H9 (cell line): Measurements from ENCODE around the gene AGPAT2. TPM values are rescaled to one million over a fixed set of nuclear protein-coding genes. Genes with fewer than 3 reads are reported as not detected.

Experiments
- DNase-seq: peaks from one replicate; pipeline ENCODE4 v3.0.0-alpha.2; 2017
- H2AFZ ChIP-seq: one replicate; pipeline ENCODE4 v1.6.1; 2013; ENCODE audit warnings: mild to moderate bottlenecking, low read length, control low read depth, moderate library complexity
- H2AK5ac ChIP-seq: 2 replicates; pipeline ENCODE4 v1.6.1; 2013; ENCODE audit warnings: low read length, control low read depth, mixed read lengths; ENCODE audit not compliant: insufficient read length
- H2BK120ac ChIP-seq: one replicate; pipeline ENCODE4 v1.6.1; 2013; ENCODE audit warnings: low read depth, mild to moderate bottlenecking, low read length, control low read depth, inconsistent platforms; ENCODE audit not compliant: poor library complexity, severe bottlenecking
- H2BK12ac ChIP-seq: 2 replicates; pipeline ENCODE4 v1.6.1; 2013; ENCODE audit warnings: low read length, control low read depth, mixed read lengths, low read depth; ENCODE audit not compliant: insufficient read length
- H2BK15ac ChIP-seq: 2 replicates; pipeline ENCODE4 v1.6.1; 2013; ENCODE audit warnings: low read depth, low read length, control low read depth
- H2BK20ac ChIP-seq: one replicate; pipeline ENCODE4 v1.6.1; 2013; ENCODE audit warnings: low read depth, mild to moderate bottlenecking, low read length, control low read depth, inconsistent platforms; ENCODE audit not compliant: poor library complexity, severe bottlenecking
- H2BK5ac ChIP-seq: 2 replicates; pipeline ENCODE4 v1.6.1; 2013; ENCODE audit warnings: low read length, control low read depth, mixed read lengths; ENCODE audit not compliant: insufficient read length
- H3K14ac ChIP-seq: 2 replicates; pipeline ENCODE4 v1.6.1; 2013; ENCODE audit warnings: low read length, control low read depth; ENCODE audit not compliant: insufficient read depth
- H3K18ac ChIP-seq: 2 replicates; pipeline ENCODE4 v1.6.1; 2013; ENCODE audit warnings: low read depth, mild to moderate bottlenecking, mixed read lengths, low read length, control low read depth; ENCODE audit not compliant: insufficient read length
- H3K23ac ChIP-seq: 2 replicates; pipeline ENCODE4 v1.6.1; 2013; ENCODE audit warnings: low read length, control low read depth, mixed read lengths, low read depth; ENCODE audit not compliant: insufficient read length
- H3K23me2 ChIP-seq: 2 replicates; pipeline ENCODE4 v1.6.1; 2013; ENCODE audit warnings: low read depth, mild to moderate bottlenecking, mixed read lengths, low read length, control low read depth; ENCODE audit not compliant: insufficient read length, poor library complexity, severe bottlenecking
- H3K27ac ChIP-seq: 2 replicates; pipeline ENCODE4 v1.5.1; 2013; ENCODE audit warnings: low read length, control low read depth, mixed read lengths, low read depth; ENCODE audit not compliant: insufficient read length
- H3K27me3 ChIP-seq: 2 replicates; pipeline ENCODE4 v1.6.1; 2013; ENCODE audit warnings: low read length, control low read depth, inconsistent platforms; ENCODE audit not compliant: insufficient read depth
- H3K4ac ChIP-seq: 2 replicates; pipeline ENCODE4 v1.6.1; 2013; ENCODE audit warnings: low read depth, mild to moderate bottlenecking, control low read depth, inconsistent platforms, low read length, moderate library complexity
- H3K4me1 ChIP-seq: 2 replicates; pipeline ENCODE4 v1.6.1; 2013; ENCODE audit warnings: low read length, control low read depth, inconsistent platforms; ENCODE audit not compliant: insufficient read depth
- H3K4me2 ChIP-seq: 2 replicates; pipeline ENCODE4 v1.6.1; 2013; ENCODE audit warnings: low read length, control low read depth, mixed read lengths; ENCODE audit not compliant: insufficient read length, insufficient read depth
- H3K56ac ChIP-seq: 2 replicates; pipeline ENCODE4 v1.6.1; 2013; ENCODE audit warnings: low read depth, mild to moderate bottlenecking, mixed read lengths, low read length, control low read depth; ENCODE audit not compliant: insufficient read length
- H3K79me1 ChIP-seq: 2 replicates; pipeline ENCODE4 v1.6.1; 2013; ENCODE audit warnings: low read depth, mild to moderate bottlenecking, moderate library complexity, low read length, control low read depth, inconsistent platforms; ENCODE audit not compliant: insufficient read depth, poor library complexity, severe bottlenecking
- H3K79me2 ChIP-seq: 2 replicates; pipeline ENCODE4 v1.6.1; 2013; ENCODE audit warnings: low read length, control low read depth, inconsistent platforms; ENCODE audit not compliant: insufficient read depth
- H3K9ac ChIP-seq: 2 replicates; pipeline ENCODE4 v1.6.1; 2013; ENCODE audit warnings: low read length, control low read depth, mixed read lengths; ENCODE audit not compliant: insufficient read length; ENCODE audit errors: extremely low read depth
- H3K9me3 ChIP-seq: one replicate; pipeline ENCODE4 v1.6.1; 2013; ENCODE audit warnings: low read depth, low read length, inconsistent platforms; ENCODE audit not compliant: control insufficient read depth
- H3T11ph ChIP-seq: one replicate; pipeline ENCODE4 v1.6.1; 2013; ENCODE audit warnings: mild to moderate bottlenecking, low read length, control low read depth, inconsistent platforms
- H4K20me1 ChIP-seq: one replicate; pipeline ENCODE4 v1.6.1; 2013; ENCODE audit not compliant: control insufficient read depth, insufficient read length, insufficient read depth
- H4K5ac ChIP-seq: 2 replicates; pipeline ENCODE4 v1.6.1; 2013; ENCODE audit warnings: low read depth, mild to moderate bottlenecking, mixed read lengths, low read length, control low read depth; ENCODE audit not compliant: insufficient read length
- H4K8ac ChIP-seq: replicated peaks from 2 replicates; pipeline ENCODE4 v1.6.1; 2013; ENCODE audit warnings: low read length, control low read depth, mixed read lengths, low read depth; ENCODE audit not compliant: insufficient read length
- H4K91ac ChIP-seq: 2 replicates; pipeline ENCODE4 v1.6.1; 2013; ENCODE audit warnings: low read depth, mild to moderate bottlenecking, moderate library complexity, mixed read lengths, low read length, control low read depth; ENCODE audit not compliant: insufficient read length
- H3K27ac Mint-ChIP-seq, 3 experiments: 2 replicates in 2 of 3; 3 replicates in 1 of 3; pipeline ENCODE4 v1.8.0; 2020 to 2021; ENCODE audit warnings: mixed read lengths in 3 of 3, mild to moderate bottlenecking in 1 of 3, moderate library complexity in 1 of 3
- H3K27me3 Mint-ChIP-seq: 2 replicates; pipeline ENCODE4 v1.8.0; 2021; ENCODE audit warnings: low read depth, mild to moderate bottlenecking, moderate library complexity, mixed read lengths
- H3K36me3 Mint-ChIP-seq, 3 experiments: 2 replicates in 2 of 3; 3 replicates in 1 of 3; pipeline ENCODE4 v1.8.0; 2020 to 2021; ENCODE audit warnings: low read depth in 3 of 3, mixed read lengths in 3 of 3; ENCODE audit not compliant: insufficient read depth in 1 of 3
- H3K4me1 Mint-ChIP-seq, 2 experiments: 2 replicates each; pipeline ENCODE4 v1.8.0; 2020; ENCODE audit warnings: mixed read lengths in 2 of 2
- H3K4me3 Mint-ChIP-seq, 2 experiments: 2 replicates in 1 of 2; 3 replicates in 1 of 2; pipeline ENCODE4 v1.8.0; 2020 to 2021; ENCODE audit warnings: mild to moderate bottlenecking in 2 of 2, mixed read lengths in 2 of 2, moderate library complexity in 1 of 2
- H3K9me3 Mint-ChIP-seq, 2 experiments: 2 replicates in 1 of 2; 3 replicates in 1 of 2; pipeline ENCODE4 v1.8.0; 2020; ENCODE audit warnings: mild to moderate bottlenecking in 2 of 2, mixed read lengths in 2 of 2, moderate library complexity in 1 of 2
- CTCF ChIP-seq: fragments of 200-600 bp; sonication (generic); conservative IDR thresholded peaks from 3 replicates; pipeline ENCODE4 v1.8.0; 2021; ENCODE audit warnings: antibody characterized with exemption, mild to moderate bottlenecking
- WGBS: extraction: QIAGEN DNeasy Blood & Tissue Kit; methylation state at CpG from one replicate; pipeline ENCODE4 v1.1.7; 2013; ENCODE audit warnings: missing lambda C conversion rate, low lambda C conversion rate, mixed read lengths; ENCODE audit not compliant: insufficient read length; ENCODE audit errors: extremely low coverage; 5-methylcytosine and 5-hydroxymethylcytosine counted together
- total RNA-seq: library from RNA; stranded (reverse); gene quantifications from 2 replicates; pipeline ENCODE4 v1.2.1, GENCODE V29; 2021

The AGPAT2 gene
- total RNA-seq, 1 experiment from 2014 or later, result 29.7 TPM

- Histone ChIP-seq H4K91ac (no peak overlapping the region), H3K56ac (no peak overlapping the region), H2BK5ac (no peak overlapping the region), H3K14ac (no peak overlapping the region), H2AFZ (no peak overlapping the region), H3K9me3 (no peaks in the 10 kb centered on the region), H2BK20ac (no peak overlapping the region), H3K27me3 (no peaks in the 10 kb centered on the region), H3K23ac (no peak overlapping the region), H2AK5ac (no peak overlapping the region), H3K27ac (no peak overlapping the region), H3K4me1 (no peaks in the 10 kb centered on the region), H3K79me2 (no peaks in the 10 kb centered on the region), H4K20me1 (no peaks in the 10 kb centered on the region), H3K9ac (no peak overlapping the region), H3K23me2 (no peaks in the 10 kb centered on the region), H4K8ac (no peak overlapping the region), H3K18ac (no peak overlapping the region), H2BK12ac (no peak overlapping the region), H2BK120ac (no peak overlapping the region), H2BK15ac (no peak overlapping the region), H3K4me2 (no peak overlapping the region), H4K5ac (no peak overlapping the region), H3K4ac (no peak overlapping the region), H3T11ph (no peak overlapping the region), H3K79me1 (no peaks in the 10 kb centered on the region)
- H3K9me3 Mint-ChIP-seq, result no peaks in the 10 kb centered on the region; a peak in 1 of 5 replicates
- H3K4me1 Mint-ChIP-seq, result peaks cover 3 to 10% of the 10 kb centered on the region in 2 experiments; a peak in 3 of 4 replicates
- WGBS, result no CpG with 5 or more reads among the region's 18 CpGs
- TF ChIP-seq CTCF, result no peak
- no peaks in the 10 kb centered on the region for H3K36me3 Mint-ChIP-seq
- H3K27ac Mint-ChIP-seq, result no peak overlapping the region
- H3K4me3 Mint-ChIP-seq, result no peak overlapping the region
- no peak for DNase-seq
- peaks cover 21% of the 10 kb centered on the region for H3K27me3 Mint-ChIP-seq
Measured at GRCh38 chr9:136645352-136645902, 41.8 kb downstream of the AGPAT2 start.
